ENCODE measurements around the gene EN2.

EN2 gene

GRCh38 chr7:155465761-155466141 is 7.8 kb downstream of the EN2 start:
- no peak for DNase-seq

GRCh38 chr7:155466142-155466813 is 8.3 kb downstream of the EN2 start:
- DNase-seq = no peak

GRCh38 chr7:155466814-155467733 is 9.1 kb downstream of the EN2 start:
- no peak for DNase-seq

GRCh38 chr7:155467846-155468784 is 10.2 kb downstream of the EN2 start:
- DNase-seq = no peak

- DNase-seq = no peak
These were observed 10.8 kb downstream of the EN2 start for GRCh38 chr7:155468785-155469148.

GRCh38 chr7:155469311-155470185 is 11.6 kb downstream of the EN2 start:
- DNase-seq = no peak

- DNase-seq = no peak
These were observed 12.2 kb downstream of the EN2 start for GRCh38 chr7:155470186-155470487.

GRCh38 chr7:155470686-155471638 is 13.0 kb downstream of the EN2 start:
- no peak for DNase-seq

GRCh38 chr7:155471718-155472117 is 13.8 kb downstream of the EN2 start:
- no peak for DNase-seq

GRCh38 chr7:155477476-155477875 is 19.5 kb downstream of the EN2 start:
- no peak for DNase-seq

GRCh38 chr7:155481764-155482163 is 23.8 kb downstream of the EN2 start:
- no peak for DNase-seq

- DNase-seq = no peak
These were observed 24.7 kb downstream of the EN2 start for GRCh38 chr7:155482511-155483183.

GRCh38 chr7:155483245-155483644 is 25.3 kb downstream of the EN2 start:
- DNase-seq = no peak

GRCh38 chr7:155483868-155484325 is 26.0 kb downstream of the EN2 start:
- no peak for DNase-seq

- DNase-seq = no peak
These were observed 26.8 kb downstream of the EN2 start for GRCh38 chr7:155484483-155485399.

- no peak for DNase-seq
These were observed 29.0 kb downstream of the EN2 start for GRCh38 chr7:155486783-155487508.

GRCh38 chr7:155487509-155488482 is 29.9 kb downstream of the EN2 start:
- no peak for DNase-seq

All from OCI-M1 (cell line).